ENCODE measurements around the gene GRM1.

GRM1 gene

DNA sequence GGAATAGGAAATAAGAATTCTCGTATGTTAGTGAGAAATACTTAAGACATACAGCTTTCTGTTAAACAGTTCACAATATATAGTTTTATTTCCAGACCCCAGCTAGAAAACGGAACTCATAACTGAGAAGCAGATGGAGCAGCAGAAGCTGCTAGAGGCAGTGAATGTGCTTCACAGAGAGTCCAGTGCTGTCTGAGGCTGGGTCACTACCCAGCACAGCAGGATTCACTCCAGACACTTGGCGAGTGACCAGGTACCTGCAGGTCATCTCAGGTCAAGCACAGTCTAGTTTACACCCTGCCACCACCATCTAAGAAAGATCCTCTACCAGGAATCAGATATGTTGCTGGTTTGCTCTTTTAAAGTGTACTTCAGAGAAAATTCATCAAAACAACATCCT lies 271.7 kb downstream of the GRM1 start:
- peak; percentile 55; the same call in 1 of the 3 replicates for ATAC-seq
- TF ChIP-seq BACH2 (CRISPR knock-in tag; IDR thresholded peaks at IDR 0.05; ENCODE audit: borderline replicate concordance) (no peak), ISL1 (CRISPR knock-in tag; IDR thresholded peaks at IDR 0.05) (no peak), OSR1 (CRISPR knock-in tag; IDR thresholded peaks at IDR 0.05) (no peak), PATZ1 (CRISPR knock-in tag; IDR thresholded peaks at IDR 0.05; ENCODE audit: borderline replicate concordance) (no peak), ZC3H10 (CRISPR knock-in tag; IDR thresholded peaks at IDR 0.05) (no peak), GLIS3 (CRISPR knock-in tag; IDR thresholded peaks at IDR 0.05) (no peak)
- TF ChIP-seq, protein P1, sequence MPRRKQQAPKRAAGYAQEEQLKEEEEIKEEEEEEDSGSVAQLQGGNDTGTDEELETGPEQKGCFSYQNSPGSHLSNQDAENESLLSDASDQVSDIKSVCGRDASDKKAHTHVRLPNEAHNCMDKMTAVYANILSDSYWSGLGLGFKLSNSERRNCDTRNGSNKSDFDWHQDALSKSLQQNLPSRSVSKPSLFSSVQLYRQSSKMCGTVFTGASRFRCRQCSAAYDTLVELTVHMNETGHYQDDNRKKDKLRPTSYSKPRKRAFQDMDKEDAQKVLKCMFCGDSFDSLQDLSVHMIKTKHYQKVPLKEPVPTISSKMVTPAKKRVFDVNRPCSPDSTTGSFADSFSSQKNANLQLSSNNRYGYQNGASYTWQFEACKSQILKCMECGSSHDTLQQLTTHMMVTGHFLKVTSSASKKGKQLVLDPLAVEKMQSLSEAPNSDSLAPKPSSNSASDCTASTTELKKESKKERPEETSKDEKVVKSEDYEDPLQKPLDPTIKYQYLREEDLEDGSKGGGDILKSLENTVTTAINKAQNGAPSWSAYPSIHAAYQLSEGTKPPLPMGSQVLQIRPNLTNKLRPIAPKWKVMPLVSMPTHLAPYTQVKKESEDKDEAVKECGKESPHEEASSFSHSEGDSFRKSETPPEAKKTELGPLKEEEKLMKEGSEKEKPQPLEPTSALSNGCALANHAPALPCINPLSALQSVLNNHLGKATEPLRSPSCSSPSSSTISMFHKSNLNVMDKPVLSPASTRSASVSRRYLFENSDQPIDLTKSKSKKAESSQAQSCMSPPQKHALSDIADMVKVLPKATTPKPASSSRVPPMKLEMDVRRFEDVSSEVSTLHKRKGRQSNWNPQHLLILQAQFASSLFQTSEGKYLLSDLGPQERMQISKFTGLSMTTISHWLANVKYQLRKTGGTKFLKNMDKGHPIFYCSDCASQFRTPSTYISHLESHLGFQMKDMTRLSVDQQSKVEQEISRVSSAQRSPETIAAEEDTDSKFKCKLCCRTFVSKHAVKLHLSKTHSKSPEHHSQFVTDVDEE (CRISPR knock-in tag; IDR thresholded peaks at IDR 0.05): no peak

- no peak for ATAC-seq
- TF ChIP-seq, protein P2, sequence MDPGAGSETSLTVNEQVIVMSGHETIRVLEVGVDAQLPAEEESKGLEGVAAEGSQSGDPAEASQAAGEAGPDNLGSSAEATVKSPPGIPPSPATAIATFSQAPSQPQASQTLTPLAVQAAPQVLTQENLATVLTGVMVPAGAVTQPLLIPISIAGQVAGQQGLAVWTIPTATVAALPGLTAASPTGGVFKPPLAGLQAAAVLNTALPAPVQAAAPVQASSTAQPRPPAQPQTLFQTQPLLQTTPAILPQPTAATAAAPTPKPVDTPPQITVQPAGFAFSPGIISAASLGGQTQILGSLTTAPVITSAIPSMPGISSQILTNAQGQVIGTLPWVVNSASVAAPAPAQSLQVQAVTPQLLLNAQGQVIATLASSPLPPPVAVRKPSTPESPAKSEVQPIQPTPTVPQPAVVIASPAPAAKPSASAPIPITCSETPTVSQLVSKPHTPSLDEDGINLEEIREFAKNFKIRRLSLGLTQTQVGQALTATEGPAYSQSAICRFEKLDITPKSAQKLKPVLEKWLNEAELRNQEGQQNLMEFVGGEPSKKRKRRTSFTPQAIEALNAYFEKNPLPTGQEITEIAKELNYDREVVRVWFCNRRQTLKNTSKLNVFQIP (CRISPR knock-in tag; IDR thresholded peaks at IDR 0.05; ENCODE audit: borderline replicate concordance, low read depth): no peak
- TF ChIP-seq TOX (CRISPR knock-in tag; IDR thresholded peaks at IDR 0.05; ENCODE audit: borderline replicate concordance) (no peak), PATZ1 (CRISPR knock-in tag; IDR thresholded peaks at IDR 0.05; ENCODE audit: borderline replicate concordance) (no peak), RARB (CRISPR knock-in tag; IDR thresholded peaks at IDR 0.05) (no peak), ESRRG (CRISPR knock-in tag; IDR thresholded peaks at IDR 0.05) (no peak), ZFP30 (CRISPR knock-in tag; IDR thresholded peaks at IDR 0.05) (no peak), GLIS3 (CRISPR knock-in tag; IDR thresholded peaks at IDR 0.05) (no peak), CSRNP3 (CRISPR knock-in tag; IDR thresholded peaks at IDR 0.05) (no peak), CREB5 (CRISPR knock-in tag; IDR thresholded peaks at IDR 0.05; ENCODE audit: low read depth) (no peak), TCF4 (CRISPR knock-in tag; IDR thresholded peaks at IDR 0.05; ENCODE audit: borderline replicate concordance) (no peak), OSR1 (CRISPR knock-in tag; IDR thresholded peaks at IDR 0.05) (no peak), SNAI2 (CRISPR knock-in tag; IDR thresholded peaks at IDR 0.05) (no peak), CSDC2 (CRISPR knock-in tag; IDR thresholded peaks at IDR 0.05) (no peak), ZNF70 (CRISPR knock-in tag; IDR thresholded peaks at IDR 0.05) (no peak)
Measured at GRCh38 chr6:146301764-146302163, 272.9 kb downstream of the GRM1 start.

- ATAC-seq: no peak
- no peak for TF ChIP-seq ZNF70 (CRISPR knock-in tag; IDR thresholded peaks at IDR 0.05)
- no peak for TF ChIP-seq PPARA (CRISPR knock-in tag; IDR thresholded peaks at IDR 0.05; ENCODE audit: borderline replicate concordance)
- TF ChIP-seq PATZ1 (CRISPR knock-in tag; IDR thresholded peaks at IDR 0.05; ENCODE audit: borderline replicate concordance): no peak
- no peak for TF ChIP-seq OSR1 (CRISPR knock-in tag; IDR thresholded peaks at IDR 0.05)
- TF ChIP-seq, protein P2 (CRISPR knock-in tag; IDR thresholded peaks at IDR 0.05; ENCODE audit: borderline replicate concordance, low read depth): no peak
- no peak for TF ChIP-seq ISL1 (CRISPR knock-in tag; IDR thresholded peaks at IDR 0.05)
- TF ChIP-seq ARNTL (CRISPR knock-in tag; IDR thresholded peaks at IDR 0.05; ENCODE audit: borderline replicate concordance, low read depth): no peak
- TF ChIP-seq CSDC2 (CRISPR knock-in tag; IDR thresholded peaks at IDR 0.05): no peak
- no peak for TF ChIP-seq ZNF565 (CRISPR knock-in tag; conservative IDR thresholded peaks at IDR 0.05; ENCODE audit: low read depth)
Measured at GRCh38 chr6:146302994-146303393, 274.1 kb downstream of the GRM1 start.

Data from SK-N-SH treated with all-trans-retinoic acid at 6 μM for 48 hours (cell line).